NOMO-1 treated with dmso at 0.1 percent for 144 hours (cell line): ENCODE measurements around the gene CBARP.

ENCODE experiments used
- DNase-seq: peaks from one replicate; lab custom pipeline; 2025; ENCODE audit not compliant: unreplicated experiment; lab: John Stamatoyannopoulos, UW

CBARP gene

DNA sequence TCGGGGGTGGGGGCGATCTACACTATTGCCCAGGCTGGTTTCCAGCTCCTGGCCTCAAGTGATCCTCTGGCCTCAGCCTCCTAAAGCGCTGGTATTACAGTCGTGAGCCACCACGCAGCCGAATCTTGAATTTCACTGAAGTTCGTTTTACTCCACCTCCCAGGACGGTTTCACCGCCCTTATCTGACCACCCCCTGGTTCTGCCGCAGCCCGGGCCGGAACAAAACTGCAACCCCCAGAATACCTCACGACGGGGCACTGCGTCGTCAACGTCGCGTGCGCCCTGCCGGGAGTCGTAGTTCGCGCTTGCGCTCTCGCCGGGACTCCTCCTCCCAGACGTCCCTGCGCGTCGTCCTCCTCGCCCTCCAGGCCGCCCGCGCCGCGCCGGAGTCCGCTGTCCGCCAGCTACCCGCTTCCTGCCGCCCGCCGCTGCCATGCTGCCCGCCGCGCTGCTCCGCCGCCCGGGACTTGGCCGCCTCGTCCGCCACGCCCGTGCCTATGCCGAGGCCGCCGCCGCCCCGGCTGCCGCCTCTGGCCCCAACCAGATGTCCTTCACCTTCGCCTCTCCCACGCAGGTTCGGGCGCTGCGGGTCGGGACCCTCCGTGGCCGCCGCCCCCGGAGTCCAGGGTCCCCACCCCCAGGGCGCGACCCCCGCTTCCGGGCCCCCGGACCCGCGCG lies 3.8 kb upstream of the CBARP start, which contains the start of gene ATP5F1D:
TSS of gene ATP5F1D (plus strand) at position 335 of the 679 bp plus-strand sequence. CDS start at position 435, 100 bp downstream.
- peak; percentile 91 for DNase-seq

DNA sequence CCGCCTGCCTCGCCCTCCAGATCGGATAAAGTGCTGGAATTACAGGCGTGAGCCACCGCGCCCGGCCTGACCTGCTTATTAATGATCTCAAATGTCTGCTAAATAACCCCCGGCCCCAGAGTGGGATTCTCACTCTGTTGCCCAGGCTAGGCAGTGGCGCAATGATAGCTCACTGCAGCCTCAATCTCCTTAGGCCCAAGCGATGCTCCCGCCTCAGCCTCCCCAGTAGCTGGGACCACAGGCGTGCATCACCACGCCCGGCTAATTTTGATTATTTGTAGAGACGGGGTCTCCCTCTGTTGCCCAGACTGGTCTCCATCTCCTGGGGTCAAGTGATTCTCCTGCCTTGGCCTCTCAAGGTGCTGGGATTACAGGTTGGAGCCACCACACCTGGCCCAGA lies 3.1 kb upstream of the CBARP start:
- DNase-seq = no peak

DNA sequence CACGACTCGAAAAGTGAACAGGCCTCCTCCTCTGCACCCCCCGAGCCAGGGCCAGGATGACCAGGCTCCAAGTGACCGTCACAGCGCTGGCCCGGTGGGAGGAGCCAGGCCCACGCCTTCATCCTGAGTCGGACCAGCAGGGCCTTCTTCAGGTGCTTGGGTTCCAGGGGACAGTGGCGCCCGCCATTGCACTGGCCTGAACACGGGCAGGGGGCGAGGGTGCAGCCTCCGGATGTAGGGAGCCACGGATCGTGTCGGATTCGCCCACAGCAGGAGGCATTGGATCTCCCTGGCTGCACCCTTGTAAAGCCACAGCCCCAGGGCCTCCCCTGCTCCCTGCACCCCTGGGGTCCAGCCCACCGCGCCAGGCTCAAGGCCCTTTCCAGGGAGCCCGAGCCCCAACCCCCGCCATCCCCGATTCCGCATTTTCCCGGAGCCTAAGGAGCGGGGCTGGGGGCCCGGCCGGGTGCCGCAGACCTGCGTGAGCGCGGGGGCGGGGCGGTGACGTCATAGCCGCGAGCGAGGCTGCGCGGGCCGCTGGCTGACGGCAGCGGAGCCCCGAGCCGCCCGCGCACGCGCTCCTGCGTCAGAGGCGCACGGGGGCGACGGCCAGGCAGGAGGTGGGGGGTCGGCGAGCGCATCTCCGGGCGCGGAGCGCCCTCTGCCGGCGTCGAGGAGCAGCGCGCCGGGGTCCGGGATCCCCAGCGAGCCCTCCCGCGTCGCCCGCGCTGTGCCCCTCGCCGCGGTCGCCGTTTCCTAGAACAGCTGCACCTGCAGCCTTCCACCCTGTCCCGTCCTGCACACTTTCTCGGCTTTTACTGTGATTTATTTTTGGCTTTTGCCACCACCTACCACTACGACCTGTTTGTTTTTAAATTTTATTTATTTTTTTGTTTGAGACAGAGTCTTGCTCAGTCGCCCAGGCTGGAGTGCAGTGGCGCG lies 2.3 kb upstream of the CBARP start:
- peak; percentile 69 for DNase-seq

DNA sequence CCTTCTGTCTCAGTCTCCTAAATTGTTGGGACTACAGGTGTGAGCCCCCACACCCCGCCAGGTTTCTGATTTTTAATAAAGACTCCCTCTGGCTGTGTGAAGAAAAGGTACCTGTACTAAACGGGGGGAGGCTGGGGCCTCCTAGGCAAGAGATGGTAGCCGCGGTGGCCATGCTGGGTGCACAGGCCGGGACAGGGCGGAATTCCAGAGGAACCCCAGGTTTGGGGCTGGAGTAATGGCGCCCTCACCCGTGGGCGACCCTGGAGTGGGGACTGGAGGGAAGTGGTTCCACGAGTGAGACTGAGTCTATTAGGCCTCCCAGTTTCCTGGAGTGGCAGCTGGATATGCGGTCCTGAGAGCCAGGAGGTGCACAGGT lies 1.6 kb upstream of the CBARP start:
- no peak for DNase-seq

DNA sequence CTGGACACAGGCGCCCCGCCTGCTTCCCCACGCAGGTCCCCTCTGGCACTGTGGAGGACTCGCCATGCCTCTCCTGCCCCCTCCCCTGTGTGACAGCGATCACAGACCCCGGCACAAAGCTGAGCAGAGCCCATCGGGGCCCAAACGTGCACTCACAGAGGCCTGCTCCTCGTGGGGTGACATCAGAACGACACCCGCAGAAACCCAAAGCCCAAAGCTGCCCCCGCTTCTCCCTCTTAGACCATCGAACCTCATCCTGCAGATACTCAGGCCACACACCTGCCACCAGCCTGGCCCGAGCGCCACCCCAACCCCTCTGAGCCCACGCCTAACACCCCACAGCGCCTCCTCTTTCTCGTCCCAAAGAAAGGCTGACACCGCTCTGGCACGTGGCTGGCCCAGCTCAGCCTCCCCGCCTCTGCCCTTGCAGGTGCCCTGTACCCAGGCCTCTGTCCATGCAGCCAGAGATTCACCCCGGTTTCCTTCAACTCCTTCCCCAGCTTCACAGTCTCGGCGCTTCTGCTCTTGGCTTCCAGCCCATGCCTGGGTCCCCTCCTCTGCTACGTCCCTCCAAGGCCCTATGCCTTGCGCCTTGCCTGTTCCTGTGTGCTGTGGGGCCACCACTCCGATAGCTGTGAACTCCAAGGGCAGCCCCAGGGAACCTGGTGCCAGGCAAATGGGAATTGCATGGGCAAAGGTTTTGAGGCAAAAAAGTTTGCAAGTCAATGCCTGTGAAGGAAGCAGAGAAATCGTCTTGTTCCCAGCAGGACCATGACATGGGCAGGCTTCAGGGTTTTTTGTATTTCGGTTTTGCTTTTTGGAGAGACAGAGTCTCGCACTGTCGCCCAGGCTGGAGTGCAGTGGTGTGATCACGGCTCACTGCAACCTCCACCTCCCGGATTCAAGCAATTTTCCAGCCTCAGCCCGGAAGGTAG lies 831 bp upstream of the CBARP start:
- DNase-seq = no peak

DNA sequence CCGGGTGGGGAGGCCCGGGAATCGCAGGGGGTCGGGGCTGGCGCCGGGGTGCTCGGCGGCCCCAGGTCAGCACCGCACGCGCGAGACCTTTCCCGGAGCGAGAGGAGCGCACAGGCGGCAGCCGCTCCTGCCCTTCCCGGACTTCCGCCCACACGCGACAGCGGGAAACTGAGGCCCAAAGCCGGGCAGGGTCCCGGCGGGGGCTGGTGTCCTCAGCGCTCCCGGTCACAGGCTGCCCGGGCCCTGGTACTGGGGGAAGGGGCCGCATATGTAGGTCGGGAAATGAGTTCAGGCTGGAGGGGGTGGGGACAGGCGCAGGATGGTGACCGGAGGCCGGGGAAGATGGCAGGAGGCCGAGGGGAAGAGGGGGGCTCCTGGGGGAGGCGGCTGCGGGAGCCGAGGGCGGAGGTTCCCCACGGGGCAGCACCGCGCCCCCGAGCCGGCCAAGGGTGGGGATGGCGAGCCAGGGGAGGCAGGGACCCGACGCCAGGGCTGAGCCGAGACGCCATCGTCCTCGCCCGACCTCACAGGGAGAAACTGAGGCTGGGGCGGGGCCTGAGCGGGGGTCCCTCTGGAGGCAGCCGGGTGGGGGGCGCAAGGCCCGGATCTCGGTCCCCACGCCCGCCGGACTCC lies 662 bp downstream of the CBARP start:
- DNase-seq = no peak

DNA sequence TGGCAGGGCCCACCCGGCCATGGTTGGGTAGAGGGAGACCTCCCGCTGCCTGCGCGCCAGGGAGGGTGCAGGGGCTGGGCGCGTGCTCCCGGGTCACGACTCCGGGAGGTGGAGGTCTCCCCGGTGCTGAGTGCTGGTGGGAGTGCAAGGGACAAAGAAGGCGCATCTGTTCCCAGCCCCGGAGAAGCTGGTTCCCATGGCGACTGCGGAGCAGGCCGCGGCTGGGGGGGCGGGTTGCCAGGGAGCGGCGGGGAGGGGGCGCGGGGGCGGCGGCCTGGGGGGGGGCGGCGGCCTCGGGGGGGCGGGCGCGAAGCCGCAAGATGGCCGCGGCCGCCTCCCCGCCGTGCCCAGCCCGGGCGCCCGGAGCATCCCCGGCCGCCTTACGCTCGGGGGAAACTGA lies 1.2 kb downstream of the CBARP start:
- no peak for DNase-seq

DNA sequence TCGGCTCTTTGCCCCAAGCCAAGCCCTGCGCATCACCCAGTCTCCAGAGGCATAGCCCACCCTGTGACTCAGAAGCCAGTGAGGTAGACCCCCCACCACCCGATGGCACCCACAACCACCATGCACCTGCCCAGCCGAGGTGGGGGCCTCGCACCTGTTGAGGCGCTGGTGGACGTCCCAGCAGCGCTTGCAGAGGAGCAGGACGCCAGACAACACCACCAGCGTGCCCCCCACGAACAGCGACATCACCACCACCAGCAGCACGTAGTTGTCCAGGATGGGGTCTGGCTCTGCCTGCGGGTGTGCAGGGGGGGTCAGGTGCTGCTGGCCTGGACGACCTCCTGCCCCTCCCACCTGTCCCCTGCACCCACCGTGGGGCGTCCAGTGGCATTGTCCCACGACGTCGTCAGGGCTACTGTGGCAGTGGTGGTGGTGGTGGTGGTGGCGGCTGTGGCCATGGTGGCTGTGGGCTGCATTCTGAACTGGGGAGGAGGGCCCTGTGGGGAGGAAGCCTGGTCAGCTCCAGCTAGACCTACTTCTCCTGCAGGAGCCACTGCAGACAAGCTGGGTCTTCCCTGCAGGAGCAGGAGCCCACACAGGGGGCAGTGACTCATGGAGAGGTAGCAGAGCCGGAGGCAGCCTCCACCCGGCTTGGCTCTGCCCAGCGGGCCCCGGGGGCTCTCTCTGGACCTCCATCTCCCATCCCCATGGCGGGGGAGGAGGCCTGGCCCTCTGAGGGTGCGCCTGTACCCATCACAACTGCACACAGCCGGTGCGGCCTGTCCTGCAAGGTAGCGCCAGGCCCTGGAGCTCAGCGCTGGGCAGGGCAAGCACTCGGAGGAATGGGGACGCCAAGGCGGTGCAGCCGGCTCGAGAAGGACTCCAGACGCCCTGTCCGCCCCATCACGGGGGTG lies 1.9 kb downstream of the CBARP start:
- no peak for DNase-seq

DNA sequence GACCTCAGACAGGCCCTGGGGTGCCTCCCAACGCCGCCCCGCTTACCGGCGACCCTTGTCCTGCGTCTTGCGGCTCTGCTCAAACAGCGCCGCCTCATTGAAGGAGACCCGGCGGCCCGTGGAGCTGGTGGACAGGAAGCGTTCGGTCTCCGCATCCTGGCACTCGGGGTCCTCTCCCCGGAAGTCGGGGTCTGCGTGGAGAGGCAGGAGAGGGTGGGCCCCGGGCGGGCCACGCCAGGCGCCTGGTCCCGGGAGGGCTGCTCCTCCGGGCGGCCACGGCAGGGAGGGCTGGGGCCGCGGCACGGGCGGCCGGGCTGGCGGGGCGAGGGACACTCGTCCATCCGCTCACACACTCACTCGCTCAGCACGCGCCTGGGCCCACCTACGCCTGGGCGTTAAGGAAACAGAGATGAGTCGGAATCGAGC lies 2.8 kb downstream of the CBARP start:
- no peak for DNase-seq

DNA sequence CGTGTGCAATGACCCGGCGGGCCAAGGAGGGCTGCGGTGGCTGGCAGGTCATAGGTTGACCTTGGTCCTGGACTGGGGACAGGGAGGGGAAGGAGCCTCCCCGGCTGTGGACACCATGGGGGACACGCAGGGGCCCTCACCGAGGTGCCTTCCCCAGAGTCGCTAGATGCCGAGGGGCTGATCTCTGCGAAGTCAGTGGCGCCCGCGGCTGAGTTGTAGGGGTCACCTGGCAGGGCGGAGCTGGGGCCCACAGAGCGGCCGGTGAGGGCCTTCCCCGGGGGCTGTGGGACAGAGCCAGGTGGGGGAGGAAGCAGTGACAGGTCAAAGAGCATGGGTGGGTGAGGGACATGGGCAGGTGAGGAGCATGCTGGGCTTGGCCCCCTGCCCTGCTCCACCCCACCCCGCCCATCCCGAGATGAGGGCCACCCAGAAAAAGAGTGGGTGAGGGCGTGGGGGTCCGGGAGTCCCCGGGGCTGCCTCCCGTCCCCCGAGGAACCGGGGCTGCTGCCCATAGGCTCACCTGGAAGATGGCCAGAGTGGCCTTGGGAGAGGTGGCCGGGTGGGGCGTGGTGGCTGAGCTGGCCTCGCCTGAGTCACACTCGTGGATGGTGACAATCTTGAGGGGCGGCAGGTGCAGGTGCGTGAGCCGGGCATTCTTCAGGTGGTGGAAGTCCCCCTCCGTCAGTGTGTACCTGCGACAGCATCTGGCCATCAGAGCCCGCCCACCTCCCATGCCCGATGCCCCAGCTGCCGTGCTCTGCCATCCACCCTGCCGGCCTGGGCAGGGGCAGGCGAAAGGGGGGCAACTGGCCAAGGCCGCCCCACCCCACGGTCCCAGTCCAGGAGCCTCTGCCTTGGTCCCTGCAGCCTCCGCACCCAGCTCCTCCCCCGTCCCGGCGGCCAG lies 3.5 kb downstream of the CBARP start:
- no peak for DNase-seq

DNA sequence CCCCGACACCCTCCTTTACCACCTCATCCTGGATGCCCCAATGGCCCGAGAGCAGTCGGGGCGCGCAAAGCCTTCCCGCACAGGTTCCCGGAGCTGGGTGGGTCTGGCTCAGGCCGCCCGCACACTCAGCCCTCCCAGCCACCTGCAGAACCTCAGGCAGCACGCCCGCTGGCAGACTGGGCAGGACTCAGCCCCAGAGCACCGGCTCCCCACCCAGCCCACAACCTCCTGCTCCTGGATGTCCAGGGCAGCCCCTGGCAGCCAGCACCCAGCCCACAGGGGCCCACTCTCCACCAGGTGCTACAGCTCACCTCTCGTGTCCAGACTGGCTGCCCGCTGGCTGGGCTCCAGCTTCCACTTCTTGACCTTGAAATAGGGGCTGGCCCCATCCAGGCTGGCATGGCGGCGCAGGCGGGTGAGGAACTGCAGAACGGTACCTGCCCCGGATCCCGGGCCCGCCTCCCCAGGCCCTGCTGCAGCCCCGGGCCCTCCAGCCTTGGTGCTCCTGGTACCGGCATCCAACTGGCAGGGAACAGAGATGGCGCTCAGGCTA lies 4.6 kb downstream of the CBARP start:
- no peak for DNase-seq

DNA sequence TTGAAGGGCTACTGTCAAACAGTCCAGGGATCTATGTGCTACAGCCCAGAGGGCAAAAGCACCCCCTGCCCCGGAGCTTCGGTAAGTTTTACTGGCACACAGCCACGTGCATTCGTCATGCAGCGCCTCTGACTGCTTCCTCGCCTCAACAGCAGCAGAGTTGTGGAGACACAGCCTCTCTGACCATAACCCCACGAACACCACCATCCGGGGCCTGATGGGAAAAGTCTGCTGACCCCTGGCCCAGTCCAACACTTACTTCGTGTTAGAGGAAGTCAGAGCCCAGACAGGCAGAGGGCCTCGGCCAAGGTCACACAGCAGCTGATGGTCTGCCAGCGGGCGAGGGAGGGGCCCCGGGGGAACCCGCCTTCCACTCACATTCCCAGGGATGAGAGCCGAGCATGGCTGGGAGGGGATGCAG lies 5.1 kb downstream of the CBARP start:
- DNase-seq = no peak

DNA sequence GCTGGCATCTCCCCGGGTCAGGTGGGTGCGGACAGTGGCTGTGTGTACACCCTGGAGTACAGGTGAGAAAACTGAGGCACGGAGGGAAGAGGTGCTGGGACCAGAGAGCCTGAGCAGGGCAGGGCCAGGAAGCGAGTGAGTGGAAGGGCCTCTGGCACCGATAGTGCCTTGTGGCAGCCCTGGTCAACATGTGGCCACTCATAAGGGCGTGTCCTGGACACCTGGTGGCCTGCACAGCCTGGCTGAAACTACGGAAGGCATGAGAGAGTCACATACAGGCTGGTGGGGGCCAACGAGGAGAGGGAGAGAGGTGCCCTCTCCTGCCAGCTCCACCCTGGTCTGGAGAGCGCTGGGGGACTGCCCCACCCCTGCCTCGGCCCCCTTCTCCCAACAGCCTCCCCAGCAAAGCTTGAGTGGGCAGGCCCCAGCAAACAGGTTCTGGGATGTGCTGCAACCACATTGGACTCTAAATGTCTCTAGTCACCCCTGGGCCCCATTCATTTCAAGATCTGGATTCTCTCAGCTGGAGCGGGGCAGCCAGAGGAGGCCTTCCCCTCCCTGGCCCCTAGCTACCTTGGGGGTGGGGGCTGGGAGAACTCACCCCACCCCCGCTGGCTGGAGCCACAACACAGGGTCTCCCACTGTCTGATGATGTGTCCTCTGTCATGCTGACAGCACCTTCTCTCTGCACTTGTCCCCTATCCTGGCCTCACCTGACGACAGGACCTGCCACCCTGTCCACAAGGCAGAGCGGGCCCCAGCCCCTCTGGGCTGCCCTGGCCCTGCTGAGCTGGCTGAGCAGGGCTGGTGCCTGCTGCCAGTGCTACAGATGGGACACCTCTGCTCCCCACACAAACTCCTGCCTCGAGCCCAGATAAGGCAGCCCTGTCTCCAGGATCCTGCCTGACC lies 5.8 kb downstream of the CBARP start:
- no peak for DNase-seq

DNA sequence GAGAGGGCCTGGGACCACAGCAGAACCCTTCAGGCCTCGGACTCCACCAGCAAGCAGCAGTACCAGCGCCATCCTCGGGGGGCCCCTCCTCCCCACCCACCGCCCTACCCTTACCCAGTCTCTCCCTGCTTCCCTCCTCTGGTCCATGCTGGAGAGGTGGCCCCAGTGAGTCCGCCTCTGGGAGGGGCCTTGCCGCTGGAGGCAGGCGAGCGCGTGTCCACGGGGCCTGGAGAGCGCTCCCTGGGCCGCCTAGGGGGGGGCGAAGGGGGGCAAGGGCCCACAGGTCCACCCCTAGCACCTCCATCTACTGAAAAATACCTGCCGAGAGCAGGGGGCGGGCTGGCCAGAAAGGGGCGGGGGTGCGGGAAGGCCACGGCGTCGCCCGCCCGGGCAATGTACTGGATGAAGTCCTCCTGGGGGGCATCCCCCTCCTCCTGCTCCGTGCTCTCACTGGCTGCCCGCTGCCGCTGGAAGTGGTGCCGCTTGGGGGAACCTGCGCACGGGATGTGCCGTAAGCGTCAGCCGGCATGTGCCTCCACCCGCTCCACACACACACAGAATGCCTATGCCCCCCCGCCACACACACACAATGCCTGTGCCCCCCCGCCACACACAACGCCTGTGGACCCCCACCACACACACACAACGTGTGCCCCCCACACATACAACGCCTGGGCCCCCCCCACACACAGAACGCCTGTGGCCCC lies 6.9 kb downstream of the CBARP start:
- no peak for DNase-seq

DNA sequence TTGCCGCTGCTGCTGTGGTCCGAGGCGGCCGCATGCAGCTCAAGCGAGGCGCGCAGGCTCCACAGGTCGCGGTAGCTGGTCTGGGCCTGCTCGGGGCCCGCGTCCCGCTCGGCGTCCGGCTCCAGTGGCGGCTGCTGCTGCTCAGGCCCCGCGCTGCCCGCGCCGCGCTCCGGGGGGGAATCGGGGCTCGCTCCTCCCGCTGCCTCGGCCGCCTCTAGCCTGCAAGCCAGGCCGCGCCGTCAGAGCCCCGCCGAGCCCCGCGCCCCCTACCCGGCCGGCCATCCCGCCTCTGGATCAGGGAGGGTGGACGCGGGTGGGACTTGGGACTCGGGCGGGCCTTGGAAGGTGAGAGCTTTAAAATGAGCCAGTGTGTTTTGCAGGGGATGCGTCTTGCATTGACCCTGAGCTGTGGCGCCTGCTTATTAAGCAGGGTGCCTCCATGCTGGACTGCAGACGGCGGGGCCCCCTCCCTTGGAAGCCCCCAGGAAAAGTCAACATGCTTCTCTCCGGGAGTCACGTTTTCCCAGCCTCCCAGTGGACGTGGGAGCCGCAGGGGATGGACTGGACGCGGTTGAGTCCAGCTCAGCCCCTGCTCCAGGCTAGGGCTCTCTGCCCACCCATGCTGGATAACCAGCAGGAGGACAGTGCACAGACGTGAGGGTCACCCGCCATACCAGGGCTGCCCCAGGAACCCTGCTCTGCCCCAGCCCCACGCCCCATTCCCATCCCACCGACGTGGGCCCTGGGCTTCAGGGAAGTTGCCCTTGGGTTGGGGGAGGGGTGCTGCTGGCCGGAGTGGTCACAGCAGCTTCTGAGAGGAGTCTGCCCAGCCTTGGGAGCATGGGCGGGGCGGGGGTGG lies 7.7 kb downstream of the CBARP start:
- DNase-seq = no peak
